ENCODE measurements around the gene IL19.

The IL19 gene

GRCh38 chr1:206882555-206882954, 112.0 kb downstream of the IL19 start:
- in situ Hi-C loops (cut with MboI; ENCODE audit: low sequenced_read_pairs): no loop called here

- in situ Hi-C loops (cut with MboI; ENCODE audit: low sequenced_read_pairs): no loop called here
Measured at GRCh38 chr1:206883160-206883559, 112.6 kb downstream of the IL19 start.

- in situ Hi-C loops (cut with MboI; ENCODE audit: low sequenced_read_pairs): no loop called here
Measured at GRCh38 chr1:206883876-206884275, 113.3 kb downstream of the IL19 start.

- in situ Hi-C loops (cut with MboI; ENCODE audit: low sequenced_read_pairs): no loop called here
Measured at GRCh38 chr1:206885341-206886060, 114.9 kb downstream of the IL19 start.

GRCh38 chr1:206886831-206887230, 116.3 kb downstream of the IL19 start:
- in situ Hi-C loops (cut with MboI; ENCODE audit: low sequenced_read_pairs): no loop called here

- in situ Hi-C loops (cut with MboI; ENCODE audit: low sequenced_read_pairs): no loop called here
Measured at GRCh38 chr1:206887701-206888100, 117.1 kb downstream of the IL19 start.

- in situ Hi-C loops (cut with MboI; ENCODE audit: low sequenced_read_pairs): no loop called here
Measured at GRCh38 chr1:206890125-206891060, 119.8 kb downstream of the IL19 start.

- in situ Hi-C loops (cut with MboI; ENCODE audit: low sequenced_read_pairs): no loop called here
Measured at GRCh38 chr1:206891412-206891811, 120.8 kb downstream of the IL19 start.
